OCI-LY1 (cell line): ENCODE results near the gene NPFF.

Source experiments
- CTCF ChIP-seq: fragments of 200-600 bp; sonication (generic), shearing (Covaris generic); IDR thresholded peaks from 2 replicates; pipeline ENCODE4 v1.5.1; 2017; ENCODE audit warnings: mild to moderate bottlenecking, antibody characterized with exemption, low read length, moderate library complexity, mixed read lengths
- EZH2 ChIP-seq: fragments of 200-600 bp; sonication (generic), shearing (Covaris generic); IDR thresholded peaks from 2 replicates; pipeline ENCODE4 v1.8.0; 2017; ENCODE audit warnings: borderline replicate concordance, mixed run types, mild to moderate bottlenecking, antibody characterized with exemption, low read length, moderate library complexity, mixed read lengths

DNA sequence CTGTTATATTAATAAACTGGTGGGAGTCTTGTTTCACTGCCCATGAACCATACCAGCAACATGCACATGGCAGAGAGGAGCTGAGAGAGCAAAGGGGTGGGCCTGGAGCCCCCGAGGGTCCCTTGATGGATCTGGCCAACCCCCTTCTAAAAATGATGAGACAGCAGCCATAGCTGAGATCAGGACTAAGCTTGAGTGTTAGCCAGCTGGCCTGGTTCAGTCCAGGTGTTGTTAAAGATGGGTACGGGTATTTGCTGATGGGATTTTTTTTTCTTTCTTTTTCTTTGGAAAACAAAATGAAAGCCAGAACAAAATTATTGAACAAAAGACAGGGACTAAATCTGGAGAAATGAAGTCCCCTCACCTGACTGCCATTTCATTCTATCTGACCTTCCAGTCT is 39.4 kb downstream of the NPFF start:
- TF ChIP-seq CTCF, result no peak
- no peak for TF ChIP-seq EZH2
